Mesenchymal stem cell (in vitro differentiated cells and primary cell): ENCODE results near the gene SCYL1.

Experiments
- DNase-seq: peaks from one replicate; pipeline ENCODE4 v3.0.0-alpha.2; 2013
- H2AFZ ChIP-seq: one replicate; pipeline ENCODE4 v1.6.1; 2013; ENCODE audit warnings: low read depth, mild to moderate bottlenecking, control low read depth, inconsistent platforms, low read length, moderate library complexity
- H2AK5ac ChIP-seq: 2 replicates; pipeline ENCODE4 v1.6.1; 2013; ENCODE audit warnings: low read length, moderate library complexity, mild to moderate bottlenecking, inconsistent platforms; ENCODE audit not compliant: severe bottlenecking
- H2BK120ac ChIP-seq: one replicate; pipeline ENCODE4 v1.6.1; 2013; ENCODE audit warnings: low read depth, mild to moderate bottlenecking, inconsistent platforms, low read length, moderate library complexity
- H2BK12ac ChIP-seq, 2 experiments: one replicate each; pipeline ENCODE4 v1.6.1; 2013; ENCODE audit warnings: inconsistent platforms in 2 of 2, low read length in 2 of 2, mild to moderate bottlenecking in 2 of 2, moderate library complexity in 2 of 2, control low read depth in 1 of 2
- H2BK15ac ChIP-seq: one replicate; pipeline ENCODE4 v1.6.1; 2013; ENCODE audit warnings: mild to moderate bottlenecking, low read depth, inconsistent platforms; ENCODE audit not compliant: poor library complexity, severe bottlenecking
- H2BK5ac ChIP-seq: 2 replicates; pipeline ENCODE4 v1.6.1; 2013; ENCODE audit warnings: low read depth, mild to moderate bottlenecking, low read length, control low read depth, inconsistent platforms; ENCODE audit not compliant: poor library complexity, severe bottlenecking
- H3K14ac ChIP-seq, 2 experiments: one replicate each; pipeline ENCODE4 v1.6.1; 2013; ENCODE audit warnings: inconsistent platforms in 2 of 2, low read length in 2 of 2, control low read depth in 1 of 2, mild to moderate bottlenecking in 1 of 2, moderate library complexity in 1 of 2
- H3K18ac ChIP-seq, 2 experiments: one replicate each; pipeline ENCODE4 v1.6.1; 2013; ENCODE audit warnings: inconsistent platforms in 2 of 2, low read length in 2 of 2, control low read depth in 1 of 2, low read depth in 1 of 2, mild to moderate bottlenecking in 1 of 2
- H3K23ac ChIP-seq, 2 experiments: one replicate each; pipeline ENCODE4 v1.6.1; 2013; ENCODE audit warnings: inconsistent platforms in 2 of 2, low read length in 2 of 2, mild to moderate bottlenecking in 2 of 2, moderate library complexity in 2 of 2, control low read depth in 1 of 2
- H3K27ac ChIP-seq: 2 replicates; pipeline ENCODE4 v1.5.1; 2013; ENCODE audit warnings: mild to moderate bottlenecking, moderate library complexity, low read length, control low read depth, inconsistent platforms; ENCODE audit not compliant: poor library complexity, severe bottlenecking
- H3K27me3 ChIP-seq, 2 experiments: 2 replicates each; pipeline versions ENCODE4 v1.6.1 to v1.7.0; 2013; ENCODE audit warnings: low read length in 2 of 2, mild to moderate bottlenecking in 2 of 2, moderate library complexity in 2 of 2, control low read depth in 1 of 2, inconsistent platforms in 1 of 2; ENCODE audit not compliant: control insufficient read depth in 1 of 2, insufficient read depth in 1 of 2
- H3K36me3 ChIP-seq, 2 experiments: 2 replicates each; pipeline versions ENCODE4 v1.6.1 to v1.7.0; 2013; ENCODE audit warnings: low read length in 2 of 2, control low read depth in 1 of 2, inconsistent platforms in 1 of 2, low read depth in 1 of 2, mild to moderate bottlenecking in 1 of 2; ENCODE audit not compliant: insufficient read depth in 2 of 2, control insufficient read depth in 1 of 2
- H3K4ac ChIP-seq, 2 experiments: one replicate each; pipeline ENCODE4 v1.6.1; 2013; ENCODE audit warnings: inconsistent platforms in 2 of 2, low read length in 2 of 2, mild to moderate bottlenecking in 2 of 2, moderate library complexity in 2 of 2, control low read depth in 1 of 2, low read depth in 1 of 2
- H3K4me1 ChIP-seq: 2 replicates; pipeline ENCODE4 v1.6.1; 2013; ENCODE audit warnings: low read depth, low read length, control low read depth; ENCODE audit not compliant: control insufficient read depth, insufficient read depth
- H3K4me2 ChIP-seq: 2 replicates; pipeline ENCODE4 v1.6.1; 2013; ENCODE audit warnings: low read length, mild to moderate bottlenecking, inconsistent platforms; ENCODE audit not compliant: poor library complexity, severe bottlenecking
- H3K4me3 ChIP-seq, 2 experiments: 2 replicates each; pipeline versions ENCODE4 v1.5.1 to v1.7.0; 2013; ENCODE audit warnings: low read length in 2 of 2, mild to moderate bottlenecking in 2 of 2, control low read depth in 1 of 2, low read depth in 1 of 2; ENCODE audit not compliant: insufficient read depth in 1 of 2
- H3K79me1 ChIP-seq: replicated peaks from 2 replicates; pipeline ENCODE4 v1.6.1; 2013; ENCODE audit warnings: mild to moderate bottlenecking, control low read depth, low read length, inconsistent platforms; ENCODE audit not compliant: poor library complexity, severe bottlenecking
- H3K9ac ChIP-seq: 2 replicates; pipeline ENCODE4 v1.7.0; 2013; ENCODE audit warnings: mild to moderate bottlenecking, low read length, moderate library complexity
- H3K9me3 ChIP-seq: 2 replicates; pipeline ENCODE4 v1.7.0; 2013; ENCODE audit warnings: mild to moderate bottlenecking, low read length; ENCODE audit not compliant: control insufficient read depth
- H4K8ac ChIP-seq: one replicate; pipeline ENCODE4 v1.6.1; 2013; ENCODE audit warnings: inconsistent platforms, mild to moderate bottlenecking, low read length, moderate library complexity
- H4K91ac ChIP-seq: one replicate; pipeline ENCODE4 v1.6.1; 2013; ENCODE audit warnings: mild to moderate bottlenecking, low read length, inconsistent platforms
- WGBS: methylation state at CpG from one replicate; pipeline ENCODE4 v1.1.7; 2013; ENCODE audit warnings: mixed read lengths; 5-methylcytosine and 5-hydroxymethylcytosine counted together

Gene SCYL1

GRCh38 chr11:65538232-65538914 lies 13.5 kb downstream of the SCYL1 start:
- Histone ChIP-seq H2BK15ac (no peak overlapping the region), H3K4me1 (peaks cover 30% of the 10 kb centered on the region), H4K91ac (no peak overlapping the region), H3K18ac (no peak overlapping the region), H3K9me3 (no peaks in the 10 kb centered on the region), H3K79me1 (peaks cover 5% of the 10 kb centered on the region), H2AFZ (no peak overlapping the region), H2BK12ac (no peak overlapping the region), H3K4ac (no peak overlapping the region), H3K9ac (no peak overlapping the region), H3K14ac (no peak overlapping the region), H3K36me3 (peaks cover 61 to 75% of the 10 kb centered on the region in 2 experiments), H3K27me3 (no peaks in the 10 kb centered on the region), H3K27ac (no peak overlapping the region), H4K8ac (peak overlapping the region; percentile 64), H3K4me2 (no peak overlapping the region), H2AK5ac (no peak overlapping the region), H2BK120ac (no peak overlapping the region), H3K23ac (no peak overlapping the region), H2BK5ac (no peak overlapping the region), H3K4me3 (no peak overlapping the region)
- WGBS, result 91% methylated on average over 43 of the region's 43 CpGs
- DNase-seq, result no peak

- peak overlapping the region; percentile 88 for H4K8ac ChIP-seq
- no peak overlapping the region for H2BK120ac ChIP-seq
- peak overlapping the region in 1 of 2 experiments; percentile 48 for H3K23ac ChIP-seq
- H3K4me3 ChIP-seq, result peak overlapping the region in 1 of 2 experiments; percentile 51
- peak overlapping the region; percentile 15 to 75 for H2BK12ac ChIP-seq
- WGBS, result 27% methylated on average over 90 of the region's 92 CpGs
- peak overlapping the region; percentile 83 for H4K91ac ChIP-seq
- no peaks in the 10 kb centered on the region for H3K27me3 ChIP-seq
- peak overlapping the region in 1 of 2 experiments; percentile 92 for H3K18ac ChIP-seq
- H3K9ac ChIP-seq, result no peak overlapping the region
- H3K4me1 ChIP-seq, result peaks cover 30% of the 10 kb centered on the region
- peak overlapping the region; percentile 12 to 41 for H3K4ac ChIP-seq
- H3K4me2 ChIP-seq, result peak overlapping the region; percentile 60
- no peak overlapping the region for H3K27ac ChIP-seq
- H2BK15ac ChIP-seq, result peak overlapping the region; percentile 83
- no peak overlapping the region for H2BK5ac ChIP-seq
- H3K14ac ChIP-seq, result no peak overlapping the region
- peaks cover 63 to 77% of the 10 kb centered on the region in 2 experiments for H3K36me3 ChIP-seq
- H3K79me1 ChIP-seq, result peaks cover 5% of the 10 kb centered on the region
- no peak for DNase-seq
- H2AFZ ChIP-seq, result no peak overlapping the region
- H3K9me3 ChIP-seq, result no peaks in the 10 kb centered on the region
- H2AK5ac ChIP-seq, result peak overlapping the region; percentile 46
Observed at GRCh38 chr11:65538915-65539743, 14.2 kb downstream of the SCYL1 start.

- peak overlapping the region; percentile 83 for H2BK15ac ChIP-seq
- no peak overlapping the region for H2BK5ac ChIP-seq
- peaks cover 64 to 73% of the 10 kb centered on the region in 2 experiments for H3K36me3 ChIP-seq
- H3K23ac ChIP-seq, result peak overlapping the region in 1 of 2 experiments; percentile 48
- H3K4me3 ChIP-seq, result peak overlapping the region; percentile 51 to 81
- H3K4me1 ChIP-seq, result peaks cover 30% of the 10 kb centered on the region
- H2AK5ac ChIP-seq, result peak overlapping the region; percentile 46
- H3K27ac ChIP-seq, result peak overlapping the region; percentile 50
- H3K4ac ChIP-seq, result peak overlapping the region; percentile 33 to 41
- WGBS, result 7% methylated on average over 44 of the region's 60 CpGs
- peak overlapping the region; percentile 83 for H4K91ac ChIP-seq
- H3K14ac ChIP-seq, result peak overlapping the region in 1 of 2 experiments; percentile 50
- peak overlapping the region; percentile 86 for H3K9ac ChIP-seq
- peak overlapping the region; percentile 15 to 75 for H2BK12ac ChIP-seq
- H3K79me1 ChIP-seq, result peaks cover 5% of the 10 kb centered on the region
- H3K4me2 ChIP-seq, result peak overlapping the region; percentile 60
- DNase-seq, result no peak
- H3K18ac ChIP-seq, result peak overlapping the region; percentile 17 to 92
- peak overlapping the region; percentile 6 for H2AFZ ChIP-seq
- H2BK120ac ChIP-seq, result no peak overlapping the region
- no peaks in the 10 kb centered on the region for H3K9me3 ChIP-seq
- no peaks in the 10 kb centered on the region for H3K27me3 ChIP-seq
- H4K8ac ChIP-seq, result peak overlapping the region; percentile 88
Observed at GRCh38 chr11:65539744-65540289, 14.9 kb downstream of the SCYL1 start.
